Measurements from ENCODE around the gene MACC1. TPM values are rescaled to one million over a fixed set of nuclear protein-coding genes. Genes with fewer than 3 reads are reported as not detected.
"Not testable (repeated sequence)": the region's sequence is repeated elsewhere in the genome, so short reads cannot be mapped to it uniquely, and the experiment has no call there.

The MACC1 gene
- total RNA-seq, 3 donors from 2014 or later (not counting 1 experiment from before 2014, with no cell fraction given) = 0.09 to 0.45 (median 0.26) TPM

DNA sequence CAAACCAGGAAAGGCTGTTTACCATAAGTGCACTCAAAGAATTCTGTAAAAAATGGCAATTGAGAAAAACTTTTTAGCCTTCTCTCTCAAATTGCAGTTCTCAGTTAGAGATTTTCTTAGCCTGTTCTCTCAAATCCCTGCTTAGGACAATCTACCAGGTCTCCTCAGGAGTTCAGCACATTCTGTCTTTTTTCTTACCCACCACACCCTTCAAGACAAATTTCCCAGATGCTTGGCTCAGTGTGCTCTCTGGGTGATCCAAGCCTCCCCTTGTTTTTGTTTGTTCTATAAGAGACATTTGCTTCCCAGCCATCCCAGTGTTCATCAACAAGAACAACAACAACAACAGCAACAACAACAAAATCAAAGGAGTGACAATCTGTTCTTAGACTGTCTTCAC, 87.3 kb downstream of the MACC1 start:
- no peaks in the 10 kb centered on the region for H3K4me1 ChIP-seq (ENCODE audit: control insufficient read depth, insufficient read depth, low read length)
- DNase-seq = no peak
- H3K36me3 ChIP-seq (ENCODE audit: control insufficient read depth, insufficient read depth, low read length) = no peaks in the 10 kb centered on the region
- H3K4me3 ChIP-seq (ENCODE audit: low read length) = no peak overlapping the region
- TF ChIP-seq, protein P1, sequence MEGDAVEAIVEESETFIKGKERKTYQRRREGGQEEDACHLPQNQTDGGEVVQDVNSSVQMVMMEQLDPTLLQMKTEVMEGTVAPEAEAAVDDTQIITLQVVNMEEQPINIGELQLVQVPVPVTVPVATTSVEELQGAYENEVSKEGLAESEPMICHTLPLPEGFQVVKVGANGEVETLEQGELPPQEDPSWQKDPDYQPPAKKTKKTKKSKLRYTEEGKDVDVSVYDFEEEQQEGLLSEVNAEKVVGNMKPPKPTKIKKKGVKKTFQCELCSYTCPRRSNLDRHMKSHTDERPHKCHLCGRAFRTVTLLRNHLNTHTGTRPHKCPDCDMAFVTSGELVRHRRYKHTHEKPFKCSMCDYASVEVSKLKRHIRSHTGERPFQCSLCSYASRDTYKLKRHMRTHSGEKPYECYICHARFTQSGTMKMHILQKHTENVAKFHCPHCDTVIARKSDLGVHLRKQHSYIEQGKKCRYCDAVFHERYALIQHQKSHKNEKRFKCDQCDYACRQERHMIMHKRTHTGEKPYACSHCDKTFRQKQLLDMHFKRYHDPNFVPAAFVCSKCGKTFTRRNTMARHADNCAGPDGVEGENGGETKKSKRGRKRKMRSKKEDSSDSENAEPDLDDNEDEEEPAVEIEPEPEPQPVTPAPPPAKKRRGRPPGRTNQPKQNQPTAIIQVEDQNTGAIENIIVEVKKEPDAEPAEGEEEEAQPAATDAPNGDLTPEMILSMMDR (IDR thresholded peaks at IDR 0.05) = no peak
- no peak overlapping the region for H3K27ac Mint-ChIP-seq
- H3K4me3 Mint-ChIP-seq = no peak overlapping the region
- peaks cover 0 to 5% of the 10 kb centered on the region in 2 donors for H3K9me3 Mint-ChIP-seq
- no peaks in the 10 kb centered on the region for H3K36me3 Mint-ChIP-seq
- H3K27me3 ChIP-seq (ENCODE audit: control insufficient read depth, insufficient read depth, low read length) = no peaks in the 10 kb centered on the region
- no peaks in the 10 kb centered on the region for H3K27me3 Mint-ChIP-seq (ENCODE audit: low read depth in 2 of 2)
- intact Hi-C loops (cut with micrococcal nuclease) = no loop called here
- H3K4me1 Mint-ChIP-seq = no peaks in the 10 kb centered on the region
- no peaks in the 10 kb centered on the region for H3K9me3 ChIP-seq (ENCODE audit: control insufficient read depth, insufficient read depth, low read length)
- H3K27ac ChIP-seq (ENCODE audit: low read length) = no peak overlapping the region
- no peak for ATAC-seq

DNA sequence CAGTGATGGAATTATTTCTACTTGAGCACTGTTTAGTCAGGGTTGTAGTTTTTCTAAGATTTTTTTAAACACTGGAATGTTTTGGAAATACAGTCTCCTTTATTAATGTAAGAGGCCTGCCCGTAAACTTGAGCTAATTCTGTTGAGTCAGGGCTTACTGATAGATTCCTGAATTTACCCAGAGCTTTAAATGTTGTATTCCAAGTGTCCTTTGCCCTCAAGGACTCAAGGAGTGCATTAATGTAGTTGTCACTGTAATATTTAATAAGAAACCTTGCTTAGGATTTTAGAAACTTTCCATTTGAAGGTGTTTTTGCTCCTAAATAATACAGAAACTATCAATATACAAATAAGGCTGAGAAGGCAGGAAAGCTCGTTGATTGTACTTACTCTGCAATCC, 89.2 kb downstream of the MACC1 start:
- no peaks in the 10 kb centered on the region for H3K36me3 Mint-ChIP-seq
- no peak overlapping the region for H3K27ac Mint-ChIP-seq
- intact Hi-C loops (cut with micrococcal nuclease) = no loop called here
- Histone ChIP-seq H3K36me3 (ENCODE audit: control insufficient read depth, insufficient read depth, low read length) (no peaks in the 10 kb centered on the region), H3K9me3 (ENCODE audit: control insufficient read depth, insufficient read depth, low read length) (no peaks in the 10 kb centered on the region), H3K4me3 (ENCODE audit: low read length) (no peak overlapping the region), H3K4me1 (ENCODE audit: control insufficient read depth, insufficient read depth, low read length) (no peaks in the 10 kb centered on the region), H3K27me3 (ENCODE audit: control insufficient read depth, insufficient read depth, low read length) (no peaks in the 10 kb centered on the region), H3K27ac (ENCODE audit: low read length) (no peak overlapping the region)
- peaks cover 0 to 3% of the 10 kb centered on the region in 2 donors for H3K9me3 Mint-ChIP-seq
- WGBS (ENCODE audit: insufficient coverage) = 95% methylated on average over 1 of the region's 2 CpGs
- ATAC-seq = no peak
- H3K27me3 Mint-ChIP-seq (ENCODE audit: low read depth in 2 of 2) = no peaks in the 10 kb centered on the region
- H3K4me1 Mint-ChIP-seq = no peaks in the 10 kb centered on the region
- no peak overlapping the region for H3K4me3 Mint-ChIP-seq
- DNase-seq = no peak
- TF ChIP-seq, protein P1 (IDR thresholded peaks at IDR 0.05) = no peak

DNA sequence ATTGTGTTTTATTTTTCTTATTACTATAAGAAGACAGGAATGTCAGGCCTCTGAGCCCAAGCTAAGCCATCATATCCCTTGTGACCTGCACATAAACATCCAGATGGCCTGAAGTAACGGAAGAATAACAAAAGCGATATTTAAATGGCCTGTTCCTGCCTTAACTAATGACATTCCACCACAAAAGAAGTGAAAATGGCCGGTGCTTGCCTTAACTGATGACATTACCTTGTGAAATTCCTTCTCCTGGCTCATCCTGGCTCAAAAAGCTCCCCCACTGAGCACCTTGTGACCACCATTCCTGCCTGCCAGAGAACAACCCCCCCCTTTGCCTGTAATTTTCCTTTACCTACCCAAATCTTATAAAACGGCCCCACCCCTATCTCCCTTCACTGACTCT, 91.1 kb downstream of the MACC1 start:
- H3K4me3 ChIP-seq (ENCODE audit: low read length); H3K9me3 ChIP-seq (ENCODE audit: control insufficient read depth, insufficient read depth, low read length); ATAC-seq; H3K27ac ChIP-seq (ENCODE audit: low read length); H3K36me3 Mint-ChIP-seq; H3K4me3 Mint-ChIP-seq; H3K27me3 ChIP-seq (ENCODE audit: control insufficient read depth, insufficient read depth, low read length); H3K27ac Mint-ChIP-seq; intact Hi-C loops (cut with micrococcal nuclease); H3K36me3 ChIP-seq (ENCODE audit: control insufficient read depth, insufficient read depth, low read length); H3K4me1 Mint-ChIP-seq; H3K9me3 Mint-ChIP-seq; DNase-seq; H3K4me1 ChIP-seq (ENCODE audit: control insufficient read depth, insufficient read depth, low read length); H3K27me3 Mint-ChIP-seq (ENCODE audit: low read depth in 2 of 2): not testable (repeated sequence)
- 89% methylated on average over 4 of the region's 4 CpGs for WGBS (ENCODE audit: insufficient coverage)

DNA sequence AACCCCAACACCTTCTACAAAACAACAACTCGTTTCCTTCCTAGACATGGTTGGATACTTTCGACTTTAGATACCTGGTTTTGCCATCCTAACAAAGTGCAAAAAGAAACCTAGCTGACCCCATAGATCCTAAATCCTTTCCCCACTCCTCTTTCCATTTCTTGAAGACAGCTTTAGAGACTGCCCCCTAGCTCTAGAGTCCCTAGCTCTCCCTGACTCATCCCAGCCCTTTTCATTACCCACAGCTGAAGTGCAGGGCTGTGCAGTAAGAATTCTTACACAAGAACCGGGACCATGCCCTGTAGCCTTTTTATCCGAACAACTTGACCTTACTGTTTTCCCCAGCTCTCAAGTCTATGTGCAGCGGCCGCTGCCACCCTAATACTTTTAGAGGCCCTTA, 93.1 kb downstream of the MACC1 start:
- H3K27ac Mint-ChIP-seq; H3K27me3 Mint-ChIP-seq (ENCODE audit: low read depth in 2 of 2); H3K36me3 ChIP-seq (ENCODE audit: control insufficient read depth, insufficient read depth, low read length); H3K9me3 Mint-ChIP-seq; DNase-seq; H3K36me3 Mint-ChIP-seq; H3K9me3 ChIP-seq (ENCODE audit: control insufficient read depth, insufficient read depth, low read length); H3K4me1 ChIP-seq (ENCODE audit: control insufficient read depth, insufficient read depth, low read length); H3K27ac ChIP-seq (ENCODE audit: low read length); ATAC-seq; H3K4me3 ChIP-seq (ENCODE audit: low read length); H3K4me1 Mint-ChIP-seq; H3K27me3 ChIP-seq (ENCODE audit: control insufficient read depth, insufficient read depth, low read length); intact Hi-C loops (cut with micrococcal nuclease); H3K4me3 Mint-ChIP-seq: not testable (repeated sequence)
- 95% methylated on average over 6 of the region's 6 CpGs for WGBS (ENCODE audit: insufficient coverage)

DNA sequence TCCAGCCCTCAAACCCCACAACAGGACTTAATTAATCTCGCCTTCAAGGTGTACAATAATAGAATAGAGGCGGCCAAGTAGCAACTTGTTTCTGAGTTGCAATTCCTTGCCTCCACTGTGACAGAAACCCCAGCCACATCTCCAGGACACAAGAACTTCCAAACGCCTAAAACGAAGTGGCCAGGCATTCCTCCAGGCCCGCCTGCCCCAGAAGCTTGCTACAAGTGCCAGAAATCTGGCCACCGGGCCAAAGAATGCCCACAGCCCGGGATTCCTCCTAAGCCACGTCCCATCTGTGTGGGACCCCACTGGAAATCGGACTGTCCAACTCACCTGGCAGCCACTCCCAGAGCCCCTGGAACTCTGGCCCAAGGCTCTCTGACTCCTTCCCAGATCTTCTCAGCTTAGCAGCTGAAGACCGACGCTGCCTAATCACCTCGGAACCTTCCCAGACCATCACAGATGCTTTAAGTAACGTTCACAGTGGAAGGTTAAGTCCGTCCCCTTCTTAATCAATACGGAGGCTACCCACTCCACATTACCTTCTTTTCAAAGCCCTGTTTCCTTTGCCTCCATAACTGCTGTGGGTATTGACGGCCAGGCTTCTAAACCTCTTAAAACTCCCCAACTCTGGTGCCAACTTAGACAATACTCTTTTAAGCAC, 94.4 kb downstream of the MACC1 start:
- H3K27ac Mint-ChIP-seq; ATAC-seq; H3K9me3 ChIP-seq (ENCODE audit: control insufficient read depth, insufficient read depth, low read length); H3K4me3 ChIP-seq (ENCODE audit: low read length); H3K27ac ChIP-seq (ENCODE audit: low read length); H3K4me3 Mint-ChIP-seq; intact Hi-C loops (cut with micrococcal nuclease); H3K36me3 ChIP-seq (ENCODE audit: control insufficient read depth, insufficient read depth, low read length); DNase-seq; H3K9me3 Mint-ChIP-seq; H3K4me1 Mint-ChIP-seq; H3K27me3 Mint-ChIP-seq (ENCODE audit: low read depth in 2 of 2); H3K27me3 ChIP-seq (ENCODE audit: control insufficient read depth, insufficient read depth, low read length); H3K4me1 ChIP-seq (ENCODE audit: control insufficient read depth, insufficient read depth, low read length); H3K36me3 Mint-ChIP-seq: not testable (repeated sequence)
- 90% methylated on average over 16 of the region's 16 CpGs for WGBS (ENCODE audit: insufficient coverage)
